G401 (cell line): ENCODE measurements around the gene PLCB4. TPM values are rescaled to one million over a fixed set of nuclear protein-coding genes. Genes with fewer than 3 reads are reported as not detected.
A peak's percentile ranks its signal among the peaks of the same experiment; 100 is the strongest.
"Not testable (repeated sequence)": the region's sequence is repeated elsewhere in the genome, so short reads cannot be mapped to it uniquely, and the experiment has no call there.

Source experiments
- DNase-seq: peaks from one replicate; pipeline ENCODE4 v3.0.0-alpha.2; 2015; ENCODE audit warnings: low spot score
- in situ Hi-C: cut with HindIII; loops from 2 replicates; pipeline ENCODE4 v1.10.0; 2016; ENCODE audit warnings: low sequenced_read_pairs, mixed read lengths
- total RNA-seq: library from RNA; depleted of rRNA; stranded (reverse); fragments of >200 nt; shearing (Covaris generic); gene quantifications from 2 replicates; pipeline ENCODE4 v1.2.3, GENCODE V29; 2014

Gene PLCB4
- total RNA-seq, 1 experiment from 2014 or later = 2.4 TPM

DNA sequence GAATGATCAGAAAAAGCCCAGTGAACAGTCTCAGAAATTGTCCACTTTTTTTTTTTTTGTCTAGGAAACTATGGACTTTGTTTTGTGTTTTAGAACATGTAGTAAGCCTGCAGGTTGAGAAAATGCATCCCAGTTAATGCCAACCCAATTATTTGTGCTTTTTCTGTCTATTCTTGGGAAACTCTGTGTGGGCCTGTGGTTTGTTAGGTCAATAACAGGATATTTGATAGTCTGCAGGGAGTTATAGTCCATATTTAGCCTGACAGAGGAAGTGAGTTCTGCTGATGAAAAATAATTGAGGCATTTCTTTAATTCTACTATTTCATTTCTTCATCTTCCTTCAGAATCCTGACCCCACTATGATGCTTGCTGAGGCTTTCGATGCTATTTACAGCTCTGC, 291.5 kb downstream of the PLCB4 start:
- in situ Hi-C loops = no loop called here
- no peak for DNase-seq

DNA sequence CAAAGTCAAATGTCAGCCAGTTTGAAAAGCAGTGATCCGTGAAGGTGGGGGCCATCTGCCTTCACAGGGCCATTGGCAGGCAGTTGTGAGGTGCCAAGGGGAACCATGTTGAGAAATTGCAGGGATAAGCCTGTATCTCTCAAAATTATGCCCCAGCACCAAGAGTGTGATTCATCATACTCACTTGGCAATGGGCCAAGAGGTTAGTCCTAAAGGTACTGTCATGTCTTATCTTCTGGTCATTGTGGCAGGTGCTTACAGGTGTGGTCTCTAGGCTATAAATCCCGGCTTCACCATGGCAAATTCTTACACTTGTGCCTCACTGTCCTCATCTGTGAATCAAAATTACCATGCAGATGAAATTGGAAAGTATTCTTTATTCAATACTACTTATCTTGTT, 294.8 kb downstream of the PLCB4 start:
- in situ Hi-C loops = no loop called here
- DNase-seq = no peak

DNA sequence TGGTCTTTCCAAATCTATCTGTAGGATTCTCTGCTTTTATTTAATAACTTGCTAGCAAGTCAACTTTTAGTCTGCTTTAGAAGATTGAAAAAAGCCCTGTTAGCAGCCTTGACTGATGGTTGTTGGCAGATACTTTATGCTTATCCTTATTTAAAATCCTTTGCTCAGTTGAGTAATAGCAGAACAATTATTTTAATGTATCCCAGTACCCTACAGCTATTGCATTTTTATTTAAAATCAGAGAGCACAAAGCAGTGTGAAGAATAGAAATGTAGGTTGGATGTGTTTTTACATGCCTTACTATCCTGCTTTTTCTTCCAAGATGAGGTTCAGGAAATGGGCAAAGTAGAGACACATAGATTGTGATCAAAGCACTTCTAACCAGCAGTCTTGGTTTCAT, 298.4 kb downstream of the PLCB4 start:
- in situ Hi-C loops = no loop called here

DNA sequence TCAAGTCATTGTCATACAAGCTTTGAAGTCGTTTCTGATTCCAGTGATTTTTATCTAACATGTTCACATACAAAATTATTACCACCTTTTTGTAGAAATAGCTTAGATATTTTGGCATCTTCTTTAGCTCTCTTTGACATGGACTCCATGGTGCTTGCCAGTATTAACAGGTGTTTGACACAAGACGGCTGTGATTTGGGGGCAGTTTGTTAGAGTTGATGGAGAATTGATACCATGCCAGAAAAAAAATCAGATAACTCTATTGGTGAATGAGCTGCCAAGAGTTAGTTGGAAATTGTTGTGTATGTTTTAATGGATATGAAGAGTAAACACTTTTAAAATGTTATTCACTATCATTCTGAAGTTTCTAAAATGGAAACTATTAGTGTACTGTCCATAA, 298.9 kb downstream of the PLCB4 start:
- DNase-seq = no peak
- in situ Hi-C loops = no loop called here

More for the DNA sequence above, 298.4 kb downstream of the PLCB4 start:
- no peak for DNase-seq

DNA sequence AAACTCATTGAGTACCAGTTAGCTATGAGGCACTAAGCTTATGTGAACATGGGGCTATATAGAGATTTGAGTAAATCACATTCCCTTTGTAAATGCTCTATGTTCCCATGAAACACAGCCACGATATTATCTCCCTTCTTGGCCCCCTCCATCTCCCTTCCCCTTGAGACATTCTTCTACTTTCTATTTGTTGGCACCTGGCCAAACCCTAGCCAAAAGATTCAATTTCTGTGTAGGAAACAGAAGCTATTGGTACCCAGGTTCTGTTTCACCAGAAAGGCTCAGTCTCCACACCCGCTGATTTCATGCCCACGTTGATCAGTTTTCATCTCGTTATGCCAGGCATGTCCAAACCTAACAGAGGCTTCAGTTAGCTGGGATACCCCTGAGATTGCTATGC, 300.0 kb downstream of the PLCB4 start:
- in situ Hi-C loops = no loop called here
- DNase-seq = no peak

DNA sequence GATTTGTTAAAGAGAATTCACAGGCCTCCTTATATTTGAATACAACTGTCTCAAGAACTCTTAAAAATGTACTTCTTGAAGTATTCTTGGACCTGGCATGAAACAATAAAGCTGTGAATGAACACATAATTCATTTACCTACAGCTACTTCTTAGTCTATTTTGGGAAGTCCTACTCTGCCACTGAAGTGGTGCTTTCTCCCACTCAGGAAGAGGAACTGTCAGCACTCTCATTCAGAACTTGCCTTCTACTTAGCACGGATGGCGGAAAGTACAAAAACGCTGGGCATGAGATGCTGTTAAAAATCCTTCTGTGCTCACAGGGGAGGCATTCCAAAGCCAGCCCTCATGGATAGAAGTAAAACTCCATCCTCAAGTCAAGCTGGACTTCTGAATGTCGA, 300.7 kb downstream of the PLCB4 start:
- in situ Hi-C loops = no loop called here
- DNase-seq = no peak

DNA sequence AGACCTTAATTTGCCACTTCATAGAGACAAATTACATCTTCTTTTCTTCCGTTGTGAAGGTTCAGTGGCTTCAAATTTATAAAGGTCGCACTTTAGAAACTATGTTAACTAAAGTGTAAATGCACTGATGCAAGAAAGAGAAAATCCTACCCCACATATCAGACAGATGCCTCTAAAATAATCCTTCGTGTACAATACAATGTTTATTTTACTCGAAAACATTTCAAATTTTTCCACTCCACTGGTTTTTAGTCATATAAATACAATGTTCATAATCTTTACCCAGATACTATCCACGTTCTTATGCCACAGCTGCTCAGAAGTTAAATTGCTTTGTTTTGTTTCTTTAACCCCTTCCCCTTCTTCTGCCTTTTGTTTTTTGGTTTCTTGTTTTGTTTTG, 305.2 kb downstream of the PLCB4 start:
- in situ Hi-C loops = no loop called here
- no peak for DNase-seq

DNA sequence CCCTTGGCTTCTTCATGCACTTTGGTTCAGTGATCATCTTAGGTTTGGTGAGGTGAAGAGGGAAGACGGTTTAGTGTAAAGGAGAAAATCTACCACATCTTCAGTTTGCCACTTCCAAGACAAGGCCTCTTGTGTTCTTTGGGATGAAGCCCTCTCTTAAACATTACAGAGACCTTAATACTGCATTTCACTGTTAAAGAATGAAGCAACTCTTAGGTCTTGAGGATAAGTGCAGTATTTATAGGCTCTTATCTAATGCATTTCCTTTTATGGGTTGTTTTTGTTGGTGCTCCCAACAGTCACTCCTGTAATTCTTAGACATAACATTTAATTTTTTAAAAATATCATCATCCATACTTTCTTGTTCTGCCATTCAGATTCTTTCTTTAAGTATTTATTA, 305.6 kb downstream of the PLCB4 start:
- in situ Hi-C loops = no loop called here
- no peak for DNase-seq

DNA sequence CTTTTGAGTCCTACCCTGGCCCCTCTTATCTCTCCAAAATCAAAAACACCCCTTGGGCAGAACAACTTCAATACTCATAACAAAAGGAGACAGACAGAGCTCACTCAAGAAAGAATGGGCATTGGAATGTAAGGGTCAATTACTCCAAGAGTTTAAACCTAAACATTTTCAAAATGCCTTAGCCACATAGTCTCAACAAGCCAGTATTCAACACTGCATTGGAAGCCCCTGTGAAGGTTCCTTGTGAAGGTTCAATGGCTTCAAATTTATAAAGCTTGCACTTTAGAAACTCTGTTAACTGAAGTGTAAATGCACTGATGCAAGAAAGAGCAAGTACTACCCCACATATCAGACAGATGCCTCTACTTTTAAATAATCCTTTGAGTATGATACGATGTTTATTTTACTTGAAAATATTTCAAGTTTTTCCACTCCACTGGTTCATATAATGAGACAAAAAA, 306.4 kb downstream of the PLCB4 start:
- in situ Hi-C loops = no loop called here
- DNase-seq = no peak

DNA sequence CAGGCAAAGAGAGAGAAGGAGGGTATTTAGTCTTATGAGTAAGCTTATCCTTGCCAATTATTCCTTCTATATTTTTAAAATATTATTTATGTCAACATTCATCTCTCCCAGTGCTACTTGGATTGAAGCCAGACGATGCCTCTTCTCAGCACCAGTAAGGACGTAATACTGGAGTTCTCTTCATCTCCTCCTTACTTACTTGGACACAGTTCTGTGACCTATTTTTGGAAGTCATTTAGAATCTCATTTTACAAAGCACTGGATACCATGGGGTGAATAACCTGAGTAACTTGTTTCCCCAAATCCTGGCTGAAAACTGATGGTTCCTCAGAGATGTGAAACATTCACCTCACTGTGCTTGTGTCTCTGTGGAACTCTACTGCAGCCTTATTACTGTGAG, 308.1 kb downstream of the PLCB4 start:
- peak; percentile 62 for DNase-seq
- in situ Hi-C loops = no loop called here

DNA sequence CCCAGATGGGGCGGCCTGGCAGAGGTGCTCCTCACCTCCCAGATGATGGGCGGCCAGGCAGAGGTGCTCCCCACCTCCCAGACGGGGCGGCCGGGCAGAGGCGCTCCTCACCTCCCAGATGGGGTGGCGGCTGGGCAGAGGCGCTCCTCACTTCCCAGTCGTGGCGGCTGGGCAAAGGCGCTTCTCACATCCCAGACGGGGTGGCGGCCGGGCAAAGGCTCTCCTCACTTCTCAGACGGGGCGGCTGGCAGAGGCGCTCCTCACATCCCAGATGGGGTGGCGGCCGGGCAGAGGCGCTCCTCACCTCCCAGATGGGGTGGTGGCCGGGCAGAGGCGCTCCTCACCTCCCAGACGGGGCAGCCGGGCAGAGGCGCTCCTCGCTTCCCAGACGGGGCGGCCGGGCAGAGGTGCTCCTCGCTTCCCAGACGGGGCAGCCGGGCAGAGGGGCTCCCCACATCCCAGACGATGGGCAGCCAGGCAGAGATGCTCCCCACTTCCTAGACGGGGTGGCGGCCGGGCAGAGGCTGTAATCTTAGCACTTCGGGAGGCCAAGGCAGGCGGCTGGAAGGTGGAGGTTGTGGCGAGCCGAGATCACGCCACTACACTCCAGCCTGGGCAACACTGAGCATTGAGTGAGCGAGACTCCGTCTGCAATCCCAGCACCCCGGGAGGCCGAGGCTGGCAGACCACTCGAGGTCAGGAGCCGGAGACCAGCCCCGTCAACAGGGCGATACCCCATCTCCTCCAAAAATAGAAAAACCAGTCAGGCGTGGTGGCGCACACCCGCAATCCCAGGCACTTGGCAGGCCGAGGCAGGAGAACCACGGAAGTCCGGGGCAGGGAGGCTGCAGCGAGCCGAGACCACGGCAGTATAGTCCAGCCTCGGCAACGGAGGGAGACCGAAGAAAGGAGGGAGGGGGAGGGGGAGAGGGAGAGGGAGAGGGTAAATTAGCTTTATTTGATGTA, 316.7 kb downstream of the PLCB4 start:
- in situ Hi-C loops = not testable (repeated sequence)

DNA sequence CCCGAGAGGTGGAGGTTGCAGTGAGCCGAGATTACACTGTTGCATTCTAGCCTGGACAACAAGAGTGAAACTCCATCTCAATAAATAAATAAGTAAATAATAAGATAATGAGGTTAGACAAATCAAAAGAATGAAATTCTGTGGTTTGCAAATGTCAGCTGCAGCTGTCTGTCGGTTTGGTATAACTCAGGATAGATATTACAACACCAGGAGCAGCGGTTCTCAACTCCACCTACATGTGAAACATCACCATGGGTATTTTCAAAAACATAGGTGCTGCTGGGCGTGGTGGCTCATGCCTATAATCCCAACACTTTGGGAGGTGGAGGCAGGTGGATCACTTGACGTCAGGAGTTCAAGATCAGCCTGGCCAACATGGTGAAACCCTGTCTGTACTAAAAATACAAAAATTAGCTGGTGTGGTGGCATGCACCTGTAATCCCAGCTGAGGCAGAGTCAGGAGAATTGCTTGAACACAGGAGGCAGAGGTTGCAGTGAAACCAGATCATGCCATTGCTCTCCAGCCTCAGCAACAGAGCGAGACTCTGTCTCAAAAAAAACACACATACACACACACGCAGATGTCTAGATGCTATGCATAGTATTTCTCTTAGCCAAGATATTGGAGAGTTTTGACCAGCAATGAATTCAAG, 319.4 kb downstream of the PLCB4 start:
- in situ Hi-C loops = no loop called here
- DNase-seq = no peak

More for the DNA sequence above, 316.7 kb downstream of the PLCB4 start:
- DNase-seq = not testable (repeated sequence)

DNA sequence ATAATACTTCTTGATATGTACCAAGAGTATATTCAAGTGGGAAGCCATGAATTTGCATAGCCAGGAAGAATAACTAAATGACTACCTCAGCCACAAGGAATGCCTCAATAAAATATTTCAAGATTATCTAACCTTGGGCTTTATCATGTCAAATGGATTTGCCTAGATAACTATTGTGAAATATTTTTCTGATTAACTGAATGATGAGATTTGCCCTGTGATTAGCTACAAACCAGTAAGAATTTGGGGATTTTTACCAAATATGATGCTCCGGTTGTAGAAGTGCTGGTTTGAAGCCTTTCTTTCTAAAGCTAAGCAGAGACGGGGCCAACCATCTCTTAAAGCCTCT, 319.9 kb downstream of the PLCB4 start:
- in situ Hi-C loops = no loop called here
- no peak for DNase-seq

DNA sequence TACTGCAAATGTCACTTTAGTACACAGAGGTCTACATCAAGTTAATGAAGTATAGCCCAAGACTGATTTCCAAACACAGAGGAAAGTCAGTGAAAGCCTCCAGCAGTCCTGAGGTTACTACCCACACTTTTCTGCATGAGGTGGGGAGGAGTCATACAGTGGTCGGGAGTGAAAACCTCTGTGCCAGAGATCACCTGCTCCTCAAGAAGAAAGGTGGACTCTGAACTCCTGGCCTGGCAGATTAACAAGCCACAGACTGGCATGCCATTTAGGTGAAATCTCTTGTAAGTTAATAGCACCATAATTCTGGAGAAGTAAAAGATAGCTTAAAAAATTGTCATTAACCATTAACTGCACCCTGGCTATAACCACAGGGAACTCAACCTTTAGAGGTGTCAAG, 320.5 kb downstream of the PLCB4 start:
- DNase-seq = no peak
- in situ Hi-C loops = no loop called here

DNA sequence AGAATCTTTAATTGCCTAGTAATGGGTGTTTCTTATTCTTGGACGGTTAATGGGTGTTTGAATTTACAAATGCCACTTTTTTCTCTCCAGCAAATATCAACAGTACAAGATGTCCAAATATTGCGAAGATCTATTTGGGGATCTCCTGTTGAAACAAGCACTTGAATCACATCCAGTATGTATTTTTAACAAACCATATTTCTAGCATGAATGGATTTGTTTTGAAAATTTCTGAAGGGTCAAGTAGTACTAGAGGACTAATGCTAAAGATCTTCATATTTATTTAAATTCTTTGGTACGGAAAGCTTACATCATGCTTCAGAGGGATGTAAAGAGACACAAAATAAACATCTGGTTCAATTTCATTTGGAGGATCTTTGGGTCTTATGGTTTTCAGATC, 321.6 kb downstream of the PLCB4 start:
- in situ Hi-C loops = no loop called here
- DNase-seq = no peak

DNA sequence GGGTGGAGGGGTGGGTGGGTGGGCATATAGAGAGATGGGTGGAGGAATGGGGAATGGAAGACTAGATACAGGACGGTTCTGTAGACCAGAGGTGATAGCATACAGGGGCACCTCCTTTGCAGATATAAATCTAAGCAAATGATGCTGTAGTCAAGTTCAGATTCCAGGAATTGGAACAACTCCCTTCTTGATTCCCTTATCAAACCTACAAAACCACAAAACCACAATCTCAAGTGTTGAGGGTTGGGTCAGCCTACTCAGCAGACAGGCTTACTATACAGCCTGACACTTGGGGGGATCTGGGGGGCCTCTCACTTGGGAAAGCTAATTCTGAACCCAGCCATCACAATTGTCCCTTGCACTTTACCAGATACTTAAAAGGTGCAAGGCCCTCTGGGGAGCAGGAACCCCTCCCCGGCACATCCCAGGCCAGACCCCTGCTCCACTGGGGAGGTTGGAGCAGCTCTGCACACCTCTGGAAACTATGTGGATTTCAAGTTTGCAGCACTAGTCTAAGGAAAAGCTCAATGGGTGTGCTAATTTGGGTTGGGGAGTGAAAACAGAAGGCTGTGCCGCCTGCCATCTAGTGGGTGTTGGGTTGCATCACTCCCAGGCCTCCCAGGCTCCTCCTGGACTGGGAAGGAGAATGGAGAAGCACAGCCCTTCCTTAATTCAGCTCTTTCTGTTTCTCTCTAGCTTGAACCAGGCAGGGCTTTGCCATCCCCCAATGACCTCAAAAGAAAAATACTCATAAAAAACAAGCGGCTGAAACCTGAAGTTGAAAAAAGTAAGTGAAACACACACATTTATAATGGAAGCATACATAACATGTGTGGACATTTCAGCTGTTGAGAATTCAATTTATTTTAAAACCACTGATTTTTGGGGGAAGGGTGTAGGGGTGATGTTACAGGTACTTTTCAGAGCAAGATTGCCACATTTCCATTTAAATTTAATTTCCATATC, 324.3 kb downstream of the PLCB4 start:
- DNase-seq = peak; percentile 88
- in situ Hi-C loops = no loop called here

DNA sequence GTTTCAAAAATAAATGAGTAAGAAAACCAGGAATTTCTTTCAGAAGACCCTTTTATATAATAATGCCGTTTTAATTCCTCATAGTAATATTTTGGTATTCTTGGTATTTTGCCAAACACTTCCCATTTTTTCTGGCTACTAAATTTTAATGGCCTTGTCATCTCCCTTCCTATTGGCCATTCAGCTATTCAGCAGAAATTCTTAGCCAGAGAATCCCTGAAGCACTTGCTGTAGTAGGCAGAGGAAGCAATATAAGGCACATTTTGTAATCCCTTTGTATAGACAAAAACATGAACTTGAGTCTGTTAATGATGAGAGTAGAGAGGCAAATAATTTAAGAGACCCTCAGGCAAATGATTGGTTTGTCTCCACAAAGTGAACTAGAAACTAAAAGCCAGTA, 327.1 kb downstream of the PLCB4 start:
- DNase-seq = no peak
- in situ Hi-C loops = no loop called here

DNA sequence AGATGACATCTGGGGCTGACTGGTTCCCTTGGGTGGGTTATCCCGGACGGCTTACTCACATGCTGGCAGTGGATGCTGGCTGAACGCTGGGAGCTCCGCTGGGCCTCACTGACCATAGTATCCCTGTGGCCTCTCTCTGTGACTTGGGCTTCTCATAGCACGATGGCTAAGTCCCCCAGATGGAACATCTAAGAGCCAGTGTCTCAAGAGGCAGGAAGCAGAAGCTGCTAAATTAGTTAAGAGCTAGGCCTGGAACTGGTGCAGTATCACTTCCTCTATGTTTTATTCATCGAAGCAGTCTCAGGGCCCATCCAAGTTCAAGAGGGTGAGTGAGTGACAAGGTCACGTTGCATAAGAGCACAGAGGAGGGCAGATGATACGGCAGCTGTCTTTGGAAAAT, 329.0 kb downstream of the PLCB4 start:
- in situ Hi-C loops = no loop called here
- no peak for DNase-seq

DNA sequence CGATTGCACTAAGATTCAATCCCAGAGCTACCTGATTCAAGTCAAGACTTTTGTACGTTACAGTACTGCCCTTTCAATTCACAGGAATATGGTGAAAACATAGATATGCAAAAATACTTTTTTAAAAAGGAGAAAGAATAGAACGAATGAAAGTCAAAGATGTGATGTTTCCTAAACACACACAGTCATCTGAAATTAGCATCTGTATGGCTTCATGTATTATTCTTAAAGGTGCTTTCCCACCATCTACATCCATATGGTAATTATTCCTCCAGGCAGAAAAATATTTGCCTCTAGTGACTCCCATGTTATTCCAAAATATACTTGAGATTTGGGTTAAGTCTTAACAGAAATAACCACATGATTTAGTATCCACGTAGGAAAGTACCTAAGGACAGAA, 330.0 kb downstream of the PLCB4 start:
- in situ Hi-C loops = no loop called here
- DNase-seq = no peak

DNA sequence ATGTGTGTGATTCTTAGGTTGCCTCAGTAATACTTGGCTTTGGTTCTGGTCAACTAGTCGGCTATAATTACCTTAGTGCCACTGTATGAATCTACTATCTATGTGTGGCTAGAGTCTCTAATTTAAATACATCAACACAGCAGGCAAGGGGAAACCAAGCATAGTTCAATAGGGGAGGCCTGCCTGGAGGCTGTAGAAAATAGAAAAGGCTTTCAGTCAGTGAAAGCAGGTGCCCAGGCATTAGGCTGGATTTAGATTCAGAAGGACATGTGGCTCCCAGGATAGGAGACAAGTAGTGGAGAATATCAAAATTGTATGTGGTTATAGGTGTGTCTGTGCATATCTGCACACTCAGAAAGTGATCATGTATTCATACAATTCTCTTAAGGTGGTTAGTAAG, 330.4 kb downstream of the PLCB4 start:
- DNase-seq = no peak
- in situ Hi-C loops = no loop called here
